Kidney tubule cell (primary cell): ENCODE data around the gene PLA2G4A.

Source experiments
- DNase-seq: peaks from one replicate; pipeline ENCODE4 v3.0.0-alpha.2; 2018; ENCODE audit warnings: low spot score

The PLA2G4A gene

DNA sequence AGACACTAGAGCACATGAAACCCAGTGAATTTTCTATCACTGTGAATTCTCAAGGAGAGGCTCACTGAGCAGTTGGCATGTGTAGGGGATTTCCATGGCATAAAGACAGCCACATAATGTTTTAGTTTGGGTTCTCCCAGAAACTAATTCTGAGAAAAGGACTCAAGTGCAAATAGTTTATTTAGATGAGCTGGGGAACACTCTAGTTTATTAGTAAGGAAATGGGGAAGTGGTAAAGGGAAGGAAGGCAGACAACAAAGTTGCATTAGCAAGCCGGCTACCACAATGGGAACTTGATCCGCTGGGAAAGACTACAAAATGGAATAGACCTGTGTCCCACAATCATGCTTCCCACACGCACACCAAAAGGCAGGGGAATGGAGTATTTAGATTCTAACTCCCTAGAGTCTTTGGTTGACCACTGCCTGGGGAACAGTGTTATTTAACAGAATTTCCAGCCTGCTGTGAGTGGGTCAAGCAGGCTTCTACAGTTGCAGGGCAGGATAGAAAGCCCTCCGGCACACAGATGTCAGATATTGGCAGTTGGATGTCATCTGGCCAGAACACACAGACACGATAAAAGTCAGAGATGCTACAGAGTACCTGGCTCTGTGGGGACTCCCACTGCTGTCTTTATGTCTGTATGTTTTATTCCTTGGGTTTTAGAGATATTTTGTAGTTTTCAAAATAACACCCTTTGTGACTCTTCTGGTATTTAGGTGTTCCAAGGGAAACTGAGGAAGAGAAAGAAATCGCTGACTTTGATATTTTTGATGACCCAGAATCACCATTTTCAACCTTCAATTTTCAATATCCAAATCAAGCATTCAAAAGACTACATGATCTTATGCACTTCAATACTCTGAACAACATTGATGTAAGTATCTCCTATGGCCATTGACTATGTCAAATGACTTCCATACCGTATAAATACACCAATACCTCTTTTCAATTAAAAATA, 150.1 kb downstream of the PLA2G4A start:
- DNase-seq, result peak; percentile 14

DNA sequence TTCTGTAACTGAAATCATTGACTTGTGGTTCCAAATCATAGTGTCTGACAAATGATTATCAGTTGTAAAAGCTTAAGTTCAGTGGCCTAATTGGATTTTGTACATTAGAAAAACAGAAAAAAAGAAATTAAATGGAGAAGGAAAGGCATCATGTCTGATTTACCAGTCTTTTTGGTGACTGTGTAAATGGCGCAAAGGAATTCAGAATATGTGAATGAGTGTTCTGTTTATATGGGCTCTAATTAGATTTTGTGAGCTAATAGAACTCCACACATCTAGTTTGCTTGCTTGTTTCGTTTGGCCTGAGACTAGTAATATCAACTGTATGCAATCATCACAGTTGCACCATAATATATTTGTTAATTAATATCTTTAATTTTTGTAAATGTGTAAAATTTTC, 151.7 kb downstream of the PLA2G4A start:
- DNase-seq, result no peak

DNA sequence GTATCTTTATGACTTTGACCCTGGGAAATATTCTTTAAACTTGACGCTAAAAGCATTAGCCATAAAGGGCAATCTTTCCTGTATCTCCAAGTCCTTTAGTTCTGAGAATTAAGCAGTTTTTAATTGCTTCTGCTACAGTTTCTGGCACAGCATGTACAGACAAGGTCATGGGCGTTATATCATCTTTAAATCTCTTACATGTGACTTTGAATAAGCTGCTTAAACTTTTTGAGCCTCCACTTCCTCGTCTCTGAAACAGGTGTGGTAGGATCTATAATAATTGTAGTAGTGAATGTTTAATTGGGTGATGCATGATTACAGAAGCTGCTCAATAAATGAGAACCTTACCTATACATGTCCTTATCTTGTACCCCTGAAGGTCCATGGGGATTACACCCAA, 153.4 kb downstream of the PLA2G4A start:
- no peak for DNase-seq

DNA sequence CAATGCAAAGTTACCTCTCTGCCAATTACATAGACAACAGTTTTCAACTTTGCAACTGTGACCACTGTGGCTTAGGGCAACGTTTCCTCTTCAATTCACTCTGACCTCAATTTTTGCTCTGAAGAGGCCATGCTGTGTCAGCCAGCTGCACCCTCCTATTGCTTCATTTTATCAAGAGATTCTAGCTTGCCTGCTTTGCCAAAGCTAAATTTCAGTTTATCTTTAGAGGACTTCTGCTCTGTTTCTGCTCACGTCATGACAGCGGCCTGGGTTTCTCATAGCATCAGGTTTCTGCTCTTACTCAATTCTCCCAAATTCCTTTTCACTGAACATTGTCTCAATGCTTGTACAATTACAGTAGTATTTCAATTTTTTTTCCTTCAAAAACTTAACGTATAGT, 154.6 kb downstream of the PLA2G4A start:
- DNase-seq, result no peak

DNA sequence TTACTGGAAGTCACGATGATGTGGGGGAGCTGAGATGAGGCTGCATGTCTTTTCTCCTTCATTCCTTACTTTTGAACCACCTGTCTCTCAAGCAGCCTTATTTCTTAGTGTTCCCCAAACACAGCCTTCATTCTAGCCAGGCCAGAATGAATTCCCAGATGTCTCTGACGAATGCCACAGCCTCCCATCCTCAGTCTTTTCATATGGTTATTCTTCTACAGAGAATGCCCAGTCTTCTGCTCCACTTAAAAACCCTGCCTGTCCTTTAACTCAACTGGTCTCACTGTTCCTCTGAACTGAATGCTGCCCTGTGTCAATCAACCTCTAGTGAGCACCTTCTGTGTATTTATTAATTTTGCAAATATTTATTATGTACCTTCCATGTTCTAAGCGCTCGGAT, 156.2 kb downstream of the PLA2G4A start:
- no peak for DNase-seq

DNA sequence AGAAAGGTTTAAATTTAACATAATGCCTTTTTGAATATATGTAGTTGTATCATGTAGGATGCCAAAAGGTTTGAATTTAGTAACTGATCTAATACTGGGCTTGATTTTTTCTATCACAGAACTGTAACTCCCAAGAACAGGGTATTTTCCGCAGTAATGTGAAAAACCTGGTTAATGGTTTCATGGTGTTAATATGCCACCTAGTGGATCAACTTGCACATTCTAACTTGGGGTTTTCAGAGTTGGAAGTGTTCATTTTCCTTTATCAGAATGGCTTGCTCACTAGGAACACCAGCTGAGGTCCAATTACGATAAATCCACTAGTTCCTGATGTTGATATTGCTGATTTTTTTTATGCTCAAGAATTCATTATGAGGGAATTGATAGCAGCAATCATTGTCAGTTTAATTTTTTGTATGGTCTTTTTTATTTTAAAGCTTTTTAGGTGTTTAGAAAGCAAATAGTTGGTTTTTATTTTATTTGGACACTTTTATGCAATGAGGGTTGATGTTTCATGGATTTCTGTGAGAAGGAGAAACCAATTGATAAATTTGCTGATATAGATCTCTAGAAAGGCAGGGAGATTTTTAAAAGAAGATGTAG, 157.2 kb downstream of the PLA2G4A start:
- DNase-seq, result peak; percentile 53

DNA sequence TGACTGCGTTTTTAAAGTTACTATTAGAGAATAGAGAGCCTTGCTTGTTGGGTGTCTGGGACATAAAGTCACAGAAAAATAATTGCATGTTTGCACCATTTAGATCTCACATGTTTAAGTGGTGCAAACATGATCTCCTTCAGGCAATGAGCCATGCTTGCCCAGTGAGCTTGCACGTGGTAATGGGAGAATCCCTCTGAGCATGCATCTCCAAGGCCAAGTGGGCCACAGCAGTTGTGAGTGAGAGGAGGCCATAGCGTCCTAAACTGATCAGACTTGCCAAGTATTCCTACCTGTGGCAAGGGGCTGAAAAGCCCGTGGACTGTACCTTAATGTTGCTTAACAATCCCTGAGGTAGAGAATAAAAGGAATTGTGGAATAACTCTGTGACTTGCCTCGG, 158.3 kb downstream of the PLA2G4A start:
- no peak for DNase-seq

DNA sequence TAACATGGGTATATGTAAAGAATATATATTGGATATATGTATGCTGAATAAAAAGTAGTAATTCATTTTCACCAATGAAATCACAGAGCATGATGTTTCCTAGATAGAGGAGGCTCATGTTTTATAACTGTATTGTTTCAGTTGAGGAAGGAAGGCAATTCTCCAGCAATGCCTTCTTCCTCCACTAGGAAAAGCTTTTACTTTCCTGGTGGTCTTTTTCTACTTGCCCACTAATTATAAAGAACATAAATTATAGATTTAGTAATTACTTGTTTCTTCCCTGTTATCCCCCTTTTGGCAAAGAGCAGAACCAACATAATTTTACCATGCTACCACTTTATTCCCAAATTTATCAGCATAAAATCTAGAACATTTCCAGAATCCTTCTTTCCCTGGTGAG, 159.0 kb downstream of the PLA2G4A start:
- no peak for DNase-seq

DNA sequence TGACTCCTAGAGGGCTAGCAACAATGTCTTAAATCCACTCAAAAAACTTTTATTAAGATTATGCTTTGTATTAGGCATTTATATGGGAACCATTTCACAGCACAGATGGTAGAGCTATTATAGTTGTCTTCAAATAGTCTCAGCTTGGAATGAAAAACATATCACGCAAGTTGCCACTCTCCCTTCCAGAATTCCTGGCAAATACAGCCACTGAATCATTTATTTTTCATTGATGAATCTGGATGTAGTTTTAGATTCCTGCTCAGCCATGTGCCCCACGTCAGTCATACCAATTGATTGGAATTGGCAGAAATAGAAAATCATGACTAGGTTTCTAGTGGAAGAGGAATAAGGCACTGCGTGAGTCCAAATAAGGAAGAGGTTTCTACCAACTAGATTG, 165.2 kb downstream of the PLA2G4A start:
- no peak for DNase-seq

DNA sequence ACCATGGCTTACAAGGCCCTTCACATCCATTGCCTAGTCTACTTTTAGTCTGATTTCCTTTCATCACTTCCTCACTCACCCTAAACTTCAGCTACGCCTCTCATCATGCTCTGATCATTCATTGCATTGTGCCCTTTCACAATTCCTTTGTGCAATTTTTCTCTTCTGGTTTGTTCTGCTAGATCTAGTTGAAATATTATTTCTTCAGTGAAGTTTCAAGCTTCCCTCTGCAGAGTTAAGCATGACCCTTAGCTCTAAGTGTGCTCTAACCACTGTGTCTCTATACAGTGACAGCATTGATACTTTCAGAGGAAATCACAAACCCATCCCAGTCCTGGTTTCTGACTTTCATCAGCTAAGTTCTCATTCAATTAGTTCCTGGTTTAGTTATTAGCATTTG, 166.1 kb downstream of the PLA2G4A start:
- no peak for DNase-seq

DNA sequence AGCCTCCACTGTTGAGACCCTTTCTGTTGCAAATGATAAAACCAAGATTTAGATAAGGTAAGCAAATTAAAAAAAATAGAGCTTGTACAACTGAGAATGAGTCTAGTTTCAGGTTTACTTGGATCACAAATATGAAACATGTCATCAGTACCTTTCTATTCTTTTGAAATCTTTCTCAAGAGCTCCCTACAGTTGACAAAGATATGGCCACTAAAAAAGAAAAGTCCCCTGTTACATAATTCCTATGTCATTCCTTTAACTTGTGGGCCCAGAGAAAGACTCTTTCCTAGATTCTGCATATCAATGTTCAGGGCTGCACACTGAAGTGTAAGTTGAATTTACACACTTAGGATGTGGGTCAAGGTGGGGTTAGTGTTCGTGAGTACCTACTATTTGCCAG, 168.1 kb downstream of the PLA2G4A start:
- no peak for DNase-seq

DNA sequence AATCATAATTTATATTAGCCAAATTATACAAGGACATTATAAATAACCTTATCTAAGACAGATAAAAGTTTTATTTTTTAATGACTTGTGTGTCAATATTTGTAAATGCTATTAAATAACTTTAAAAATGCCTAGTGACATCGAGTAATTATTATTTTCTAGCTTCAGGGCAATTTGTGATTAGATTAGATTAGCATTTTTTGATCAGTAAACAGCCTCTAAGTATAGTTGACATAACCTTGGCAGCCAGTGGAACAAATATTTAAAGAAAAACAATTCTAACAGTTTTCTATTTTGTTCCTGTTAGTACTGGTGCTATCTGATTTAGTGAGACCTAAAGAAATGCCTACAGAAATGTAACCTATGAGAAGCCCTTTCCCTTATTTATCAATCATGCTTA, 169.1 kb downstream of the PLA2G4A start:
- no peak for DNase-seq

DNA sequence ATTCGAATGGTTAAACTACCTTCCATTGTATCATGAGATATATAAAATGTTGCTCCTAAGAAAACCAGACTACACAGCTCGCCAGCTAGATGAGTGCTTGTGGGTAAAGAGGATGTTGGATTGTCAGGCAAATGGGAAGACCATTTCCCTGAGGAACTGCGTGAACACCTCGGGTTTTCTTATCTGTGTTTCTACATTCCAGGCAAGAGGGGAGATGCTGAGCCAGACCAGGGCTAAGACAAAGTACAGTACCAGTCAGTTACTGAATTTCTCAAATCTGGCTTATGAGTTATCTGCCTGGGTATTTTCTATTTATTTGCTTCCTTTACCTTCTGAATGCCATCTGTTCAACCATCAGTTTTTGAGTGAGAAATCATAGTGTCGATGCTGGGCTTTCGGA, 170.8 kb downstream of the PLA2G4A start:
- no peak for DNase-seq

DNA sequence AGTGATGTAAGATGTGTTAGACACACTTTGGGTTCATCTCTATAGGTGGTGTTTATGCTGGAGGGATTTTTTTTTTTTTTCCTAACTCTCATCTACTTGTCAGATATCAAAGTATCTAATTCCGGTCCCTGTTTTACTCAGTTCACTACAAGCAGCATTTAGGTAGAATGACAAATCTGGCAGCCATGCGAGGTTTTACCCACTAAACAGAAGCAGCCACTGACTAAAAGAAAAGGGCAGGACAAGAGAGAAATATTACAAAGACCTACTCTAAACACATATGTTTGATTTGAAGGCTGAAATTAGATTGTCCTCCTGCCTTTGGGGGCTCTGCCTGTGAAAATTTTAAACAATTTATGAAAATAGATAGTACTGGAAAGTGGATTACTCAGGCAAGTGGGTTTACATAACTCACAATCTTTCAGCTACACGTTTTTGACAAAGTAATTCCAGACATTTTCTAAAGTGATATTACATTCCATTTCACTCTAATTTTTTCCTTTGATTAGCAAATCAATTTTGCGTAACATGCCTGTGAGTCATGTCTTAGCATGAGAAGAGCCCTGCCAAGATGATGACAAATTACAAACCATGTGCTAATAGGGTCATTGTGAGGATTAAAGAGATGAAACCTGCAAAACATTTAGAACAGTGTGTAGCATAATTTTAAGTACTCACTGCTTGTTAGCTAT, 172.6 kb downstream of the PLA2G4A start:
- DNase-seq, result peak; percentile 18

DNA sequence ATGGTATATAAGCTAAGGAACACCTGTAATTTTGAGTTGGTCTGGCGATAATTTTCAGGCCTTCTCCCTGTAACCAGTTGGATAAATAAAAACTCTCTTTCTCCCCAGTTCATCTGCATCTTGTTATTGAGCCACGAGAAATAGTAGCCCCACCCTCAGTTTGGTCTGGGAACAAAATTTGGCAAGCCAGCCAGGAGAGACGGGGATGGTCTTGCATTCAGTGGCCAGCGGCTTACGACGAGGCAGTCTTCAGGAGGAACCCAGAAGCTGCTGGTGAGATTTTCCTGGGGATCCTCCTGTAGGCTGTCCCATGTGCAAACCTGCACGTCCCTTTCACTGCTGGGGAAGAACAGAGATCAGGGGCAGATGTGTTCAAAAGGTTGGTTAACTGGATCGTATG, 174.6 kb downstream of the PLA2G4A start:
- DNase-seq, result no peak

DNA sequence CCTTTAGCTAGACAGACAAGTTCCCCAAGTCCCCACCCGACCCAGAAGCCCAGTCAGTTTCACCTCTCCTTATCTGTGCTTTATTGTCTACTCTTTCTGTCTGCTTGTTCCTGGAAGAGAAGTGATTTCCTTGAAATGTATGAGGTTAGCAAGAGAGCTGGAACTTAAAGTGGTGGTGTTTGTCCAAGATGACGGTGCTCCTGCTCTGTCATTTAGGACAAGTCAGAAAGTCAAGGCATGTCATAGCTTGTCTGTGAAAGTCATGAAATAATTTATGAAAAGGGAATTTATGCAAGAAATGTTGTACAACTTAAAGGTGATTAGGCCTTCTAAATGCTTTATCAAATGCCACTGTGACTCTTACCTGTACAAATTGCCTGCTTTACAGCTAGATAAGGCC, 178.1 kb downstream of the PLA2G4A start:
- DNase-seq, result no peak

DNA sequence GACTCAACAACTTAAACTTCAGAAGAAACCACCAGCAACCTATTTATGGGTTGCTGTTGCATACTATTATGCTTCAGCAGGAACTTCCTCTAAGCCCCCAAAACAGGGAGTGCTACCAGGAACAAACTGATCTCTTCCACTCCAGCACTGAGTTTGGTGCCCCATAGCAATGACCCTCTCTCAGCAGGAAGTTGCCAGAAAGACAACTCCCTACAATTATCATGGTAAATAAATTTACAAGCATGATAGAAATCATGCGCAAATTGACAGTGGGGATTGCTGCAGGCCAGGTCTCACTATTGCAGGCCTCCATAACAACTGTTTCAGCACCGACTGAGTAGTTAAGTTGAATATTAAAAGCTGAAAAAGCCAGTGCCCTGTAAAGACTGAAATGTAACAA, 180.6 kb downstream of the PLA2G4A start:
- DNase-seq, result no peak

DNA sequence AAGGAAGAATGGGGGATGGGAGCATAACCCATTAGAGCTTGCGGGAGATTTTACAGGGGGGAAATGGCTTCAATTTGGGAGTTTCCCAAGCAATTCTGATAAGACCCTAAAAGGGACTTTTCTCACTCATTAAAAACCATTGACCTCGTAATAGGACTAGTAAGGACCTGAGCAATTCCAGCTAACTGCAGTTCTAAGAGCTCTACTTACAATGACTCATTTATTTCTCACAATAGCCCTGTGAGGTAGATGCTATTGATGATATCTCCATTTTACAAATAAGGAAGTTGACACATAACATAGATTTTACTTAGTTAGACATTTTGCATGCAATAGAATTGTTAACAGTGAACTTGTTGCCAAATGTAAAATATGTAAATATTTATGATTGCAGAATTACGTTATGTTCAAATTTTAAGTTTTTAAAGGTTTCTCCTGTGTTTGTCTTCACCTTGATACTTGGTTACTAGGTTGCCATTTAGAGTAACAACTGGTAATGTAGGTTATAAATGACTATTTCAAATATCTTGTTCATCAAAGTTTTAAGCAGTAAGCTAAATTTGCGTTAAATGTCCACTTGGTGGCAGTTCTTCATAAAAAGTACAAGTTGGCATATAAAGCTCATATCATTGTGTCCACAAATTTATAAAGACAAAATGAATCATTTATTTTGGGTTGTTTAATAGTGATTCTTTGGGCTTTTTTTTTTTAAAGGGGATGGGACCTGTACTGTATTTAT, 182.0 kb downstream of the PLA2G4A start:
- DNase-seq, result no peak

DNA sequence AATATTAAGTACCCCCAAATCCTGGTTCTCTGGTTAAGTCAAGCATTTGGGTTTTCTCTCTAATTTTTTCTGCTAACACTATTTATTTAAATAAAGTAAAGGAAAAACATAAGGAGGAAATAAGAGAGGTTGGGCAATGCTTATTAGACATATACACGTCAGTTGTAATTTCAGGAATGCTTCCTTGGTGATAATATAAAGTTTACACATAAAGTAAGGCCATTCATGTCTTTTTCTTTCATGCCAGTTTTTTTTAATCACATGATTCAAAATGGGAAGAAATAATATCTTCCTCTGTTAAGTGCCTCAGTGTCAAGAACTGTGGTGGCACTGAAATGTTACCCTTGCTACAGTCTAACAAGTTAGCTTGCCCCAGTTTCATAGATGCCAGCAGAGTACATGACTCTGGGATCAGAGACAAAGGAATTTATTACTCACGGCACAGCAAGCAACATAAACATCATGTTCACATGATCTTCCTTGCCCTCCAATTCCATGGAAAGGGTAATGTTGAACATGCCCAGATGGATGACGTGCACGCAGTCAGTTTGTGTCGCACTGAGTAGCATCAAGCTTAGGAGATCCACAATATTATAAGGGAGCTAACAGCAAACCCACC, 184.9 kb downstream of the PLA2G4A start:
- no peak for DNase-seq

DNA sequence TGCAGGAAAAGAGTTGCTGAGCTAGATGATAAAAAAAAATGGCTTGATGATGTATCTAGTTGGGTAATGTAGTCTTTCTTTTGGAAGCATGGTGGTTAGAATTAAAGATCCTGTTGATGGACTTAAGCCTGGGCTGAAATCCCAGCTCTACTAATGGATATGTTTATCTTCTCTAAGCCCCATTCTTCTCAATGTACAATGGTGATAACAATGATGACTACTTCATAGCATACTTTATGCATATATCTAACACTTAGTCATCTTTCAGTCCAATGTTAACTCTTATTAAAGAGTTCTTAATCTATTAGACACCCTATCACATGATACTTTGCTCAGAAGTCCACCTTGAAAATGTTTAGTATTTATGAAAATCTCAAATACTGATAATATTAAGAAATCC, 189.5 kb downstream of the PLA2G4A start:
- no peak for DNase-seq

DNA sequence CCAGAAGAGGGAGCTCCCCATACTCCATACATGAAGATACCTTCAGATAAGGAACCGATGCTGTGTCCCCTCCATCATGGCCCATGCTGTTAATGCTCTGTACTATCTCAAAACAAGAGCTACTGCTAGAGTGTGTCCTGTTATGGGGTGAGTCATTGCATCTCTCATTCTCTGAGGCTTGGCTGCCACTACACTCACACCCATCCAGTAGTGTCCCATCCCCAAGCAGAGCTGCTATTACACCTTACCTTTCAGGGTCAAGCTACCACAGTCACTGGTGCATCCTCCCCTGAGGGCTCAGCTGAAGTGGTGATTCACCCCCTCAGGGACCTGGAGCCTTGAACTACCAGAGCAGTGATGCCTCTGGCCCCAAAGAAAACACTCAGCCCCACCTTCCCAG, 198.5 kb downstream of the PLA2G4A start:
- DNase-seq, result peak; percentile 6
